ENCODE measurements around the gene SPACA4.

DNA sequence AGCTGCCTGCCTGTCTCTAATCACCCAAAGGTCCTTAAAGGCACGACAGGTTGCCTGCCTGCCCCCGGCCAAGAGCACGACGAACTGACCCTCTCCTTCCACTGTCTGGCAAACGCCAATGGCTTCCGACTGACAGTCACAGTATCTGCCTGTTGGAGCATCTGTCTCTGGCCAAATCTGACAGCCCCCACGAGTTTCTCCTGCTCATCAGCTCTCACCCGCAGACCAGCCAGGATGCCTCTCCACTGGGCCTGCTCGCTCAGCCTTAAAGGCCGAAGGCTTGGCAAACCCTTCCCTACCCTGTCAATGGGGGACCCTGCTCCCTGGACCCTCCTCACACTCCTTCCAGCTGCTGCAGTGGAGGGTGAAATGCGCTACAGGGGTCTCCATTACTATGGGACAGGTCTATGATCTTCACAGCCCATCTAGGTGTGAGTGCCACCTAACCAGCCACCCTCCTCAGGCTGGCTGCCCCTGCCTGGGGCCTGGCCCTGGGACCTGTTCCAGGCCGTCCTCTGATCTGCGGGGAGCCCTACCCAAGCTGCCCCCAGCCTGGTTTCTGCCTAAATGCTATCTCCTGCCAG is 7.4 kb downstream of the SPACA4 start:
- TF ChIP-seq CBX8 (IDR thresholded peaks at IDR 0.05) (no peak), FOSB (CRISPR knock-in tag; IDR thresholded peaks at IDR 0.05) (peak; percentile 76), SREBF2 (IDR thresholded peaks at IDR 0.05) (no peak), TP53 (CRISPR knock-in tag; IDR thresholded peaks at IDR 0.05) (peak; percentile 74; the same call in 1 of the 2 replicates), ZC3H11A (IDR thresholded peaks at IDR 0.05) (no peak), SMC3 (IDR thresholded peaks at IDR 0.05) (no peak), KDM5A (IDR thresholded peaks at IDR 0.05) (no peak), ZFP36 (IDR thresholded peaks at IDR 0.05; ENCODE audit: borderline replicate concordance, partially characterized antibody) (no peak), POLR2A (IDR thresholded peaks at IDR 0.05; ENCODE audit: low read length) (no peak), RNF2 (IDR thresholded peaks at IDR 0.05; ENCODE audit: borderline replicate concordance, low read depth) (no peak), REST (IDR thresholded peaks at IDR 0.05) (no peak)
- TF ChIP-seq, protein P1, sequence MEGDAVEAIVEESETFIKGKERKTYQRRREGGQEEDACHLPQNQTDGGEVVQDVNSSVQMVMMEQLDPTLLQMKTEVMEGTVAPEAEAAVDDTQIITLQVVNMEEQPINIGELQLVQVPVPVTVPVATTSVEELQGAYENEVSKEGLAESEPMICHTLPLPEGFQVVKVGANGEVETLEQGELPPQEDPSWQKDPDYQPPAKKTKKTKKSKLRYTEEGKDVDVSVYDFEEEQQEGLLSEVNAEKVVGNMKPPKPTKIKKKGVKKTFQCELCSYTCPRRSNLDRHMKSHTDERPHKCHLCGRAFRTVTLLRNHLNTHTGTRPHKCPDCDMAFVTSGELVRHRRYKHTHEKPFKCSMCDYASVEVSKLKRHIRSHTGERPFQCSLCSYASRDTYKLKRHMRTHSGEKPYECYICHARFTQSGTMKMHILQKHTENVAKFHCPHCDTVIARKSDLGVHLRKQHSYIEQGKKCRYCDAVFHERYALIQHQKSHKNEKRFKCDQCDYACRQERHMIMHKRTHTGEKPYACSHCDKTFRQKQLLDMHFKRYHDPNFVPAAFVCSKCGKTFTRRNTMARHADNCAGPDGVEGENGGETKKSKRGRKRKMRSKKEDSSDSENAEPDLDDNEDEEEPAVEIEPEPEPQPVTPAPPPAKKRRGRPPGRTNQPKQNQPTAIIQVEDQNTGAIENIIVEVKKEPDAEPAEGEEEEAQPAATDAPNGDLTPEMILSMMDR (IDR thresholded peaks at IDR 0.05): no peak

Data from A549 (cell line).